Adrenal gland (tissue), 12 donors: ENCODE results near the gene AP4B1. TPM values are rescaled to one million over a fixed set of nuclear protein-coding genes. Genes with fewer than 3 reads are reported as not detected.
"Not testable (repeated sequence)": the region's sequence is repeated elsewhere in the genome, so short reads cannot be mapped to it uniquely, and the experiment has no call there.

Experiments
- DNase-seq, 7 donors: peaks; one replicate each; pipeline ENCODE4 v3.0.0-alpha.2; 2019 to 2020
- H3K27ac ChIP-seq, 5 donors: fragments of 200-600 bp; sonication (generic) in 4 of 5; 1 replicate in 3 of 5; 2 replicates in 2 of 5; pipeline versions ENCODE4 v1.5.1 to v1.8.0; 2016 to 2020; ENCODE audit warnings: mild to moderate bottlenecking in 1 of 5
- H3K27me3 ChIP-seq: fragments of 200-600 bp; 2 replicates; pipeline ENCODE4 v1.8.0; 2021
- H3K36me3 ChIP-seq, 2 donors: fragments of 200-600 bp; replicated peaks in 1 of 2; 1 replicate in 1 of 2; 2 replicates in 1 of 2; pipeline versions ENCODE4 v1.5.1 to v1.8.0; 2018 to 2022
- H3K4me1 ChIP-seq, 2 donors: fragments of 200-600 bp; replicated peaks in 1 of 2; 1 replicate in 1 of 2; 2 replicates in 1 of 2; pipeline versions ENCODE4 v1.5.1 to v1.8.0; 2018 to 2021
- H3K4me3 ChIP-seq, 4 donors: fragments of 200-600 bp; sonication (generic) in 3 of 4; one replicate each; pipeline ENCODE4 v1.5.1; 2016 to 2018
- H3K9me3 ChIP-seq, 3 donors: fragments of 200-600 bp; sonication (generic) in 1 of 3; replicated peaks in 1 of 3; 1 replicate in 2 of 3; 2 replicates in 1 of 3; pipeline versions ENCODE4 v1.5.1 to v1.8.0; 2016 to 2021
- CTCF ChIP-seq, 6 experiments: fragments of 450-650 bp in 4 of 6; fragments of 200-600 bp in 2 of 6; sonication (generic) in 1 of 6; IDR thresholded peaks; 1 replicate in 5 of 6; 2 replicates in 1 of 6; pipeline versions ENCODE4 v1.5.1 to v1.8.0; 2016 to 2021; ENCODE audit warnings: antibody characterized with exemption in 6 of 6, mild to moderate bottlenecking in 2 of 6, moderate library complexity in 1 of 6
- POLR2A ChIP-seq, 2 donors: fragments of 450-650 bp; IDR thresholded peaks; one replicate each; pipeline ENCODE4 v1.6.1; 2017; ENCODE audit warnings: antibody characterized with exemption in 2 of 2, mild to moderate bottlenecking in 2 of 2, moderate library complexity in 1 of 2
- WGBS, 4 donors: extraction: QIAGEN DNeasy Blood & Tissue Kit in 2 of 4; methylation state at CpG; one replicate each; pipeline versions ENCODE4 v1.1.5 to v1.1.7; 2013 to 2017; 5-methylcytosine and 5-hydroxymethylcytosine counted together
- intact Hi-C, 2 donors: fragments of 100-400 bp; cut with DNase I; formaldehyde crosslinking; loops; one replicate each; pipeline versions ENCODE4 v1.14.1 to v1.15.0; 2022 to 2023
- polyA plus RNA-seq, 3 donors: library from polyadenylated mRNA; stranded (reverse); fragments of 200-250 nt in 2 of 3; fragments of 350-450 nt in 1 of 3; fragmentation: Illumina TruSeq in 1 of 3; extraction: RNeasy Lipid Tissue Mini Kit (QIAGEN cat#74804) in 1 of 3; gene quantifications; one replicate each; pipeline ENCODE4 v1.2.3, GENCODE V29; 2013 to 2014
- total RNA-seq, 9 donors: library from RNA; depleted of rRNA in 4 of 9; stranded (reverse); fragments of >200 nt in 4 of 9; fragments of 120-200 nt in 1 of 9; fragmentation: NEBNext Ultra II Directional in 1 of 9; extraction: Animal tissue kit (Norgen Biotek cat#: 25700) in 1 of 9; gene quantifications; one replicate each; pipeline versions ENCODE4 v1.1.0 to v1.2.4, GENCODE V29; 2013 to 2023
- donor health status: healthy with polysubstance abuse.
- donor health status: Bipolar disorder and iron deficiency.
- donor health status: DM: yes; HTN: yes; CAD: no.
- donor health status: DM: no; HTN: no; CAD: no.
- donor health status: DM: no; HTN: no; CAD: no.
- donor health status: DM: yes; HTN: yes; CAD: no.

The AP4B1 gene
- total and polyA plus RNA-seq, 12 donors: 9.8 to 24.7 (median 15.9) TPM

GRCh38 chr1:113949007-113949406, 44.4 kb upstream of the AP4B1 start:
- TF ChIP-seq CTCF (IDR thresholded peaks at IDR 0.05) (peak; percentile 12 to 51 (median 38)), POLR2A (IDR thresholded peaks at IDR 0.05) (no peak)
- H3K4me1 ChIP-seq: peaks cover 37 to 51% of the 10 kb centered on the region in 2 donors
- peak overlapping the region in 3 of 5 donors; percentile 43 to 61 (median 59) for H3K27ac ChIP-seq
- no peaks in the 10 kb centered on the region for H3K9me3 ChIP-seq
- H3K4me3 ChIP-seq: no peak overlapping the region
- peak in 2 of 7 donors; percentile 28 to 38 for DNase-seq
- WGBS, 4 donors: 68 to 77% (median 73%) methylated on average over 5 of the region's 5 CpGs
- intact Hi-C loops: no loop called here
- no peaks in the 10 kb centered on the region for H3K27me3 ChIP-seq
- no peaks in the 10 kb centered on the region for H3K36me3 ChIP-seq

DNA sequence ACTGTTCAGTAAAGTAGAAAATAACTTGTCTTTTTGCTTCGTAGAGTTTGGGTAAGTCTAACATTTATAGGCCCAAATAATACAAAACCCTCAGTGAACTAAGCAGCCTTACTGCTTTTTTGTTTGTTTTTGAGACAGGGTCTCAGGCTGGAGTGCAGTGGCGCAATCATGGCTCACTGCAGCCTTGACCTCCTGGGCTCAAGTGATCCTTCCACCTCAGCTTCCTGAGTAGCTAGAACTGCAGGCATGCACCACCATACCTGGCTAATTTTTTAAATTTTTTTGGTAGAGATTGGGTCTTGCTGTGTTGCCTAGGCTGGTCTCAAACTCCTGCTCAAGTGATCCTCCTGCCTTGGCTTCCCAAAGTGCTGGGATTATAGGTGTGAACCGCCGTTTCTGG, 43.6 kb upstream of the AP4B1 start:
- peak in 1 of 7 donors; percentile 32 for DNase-seq
- peaks cover 37 to 51% of the 10 kb centered on the region in 2 donors for H3K4me1 ChIP-seq
- peak overlapping the region in 3 of 5 donors; percentile 59 to 63 (median 61) for H3K27ac ChIP-seq
- H3K27me3 ChIP-seq, H3K4me3 ChIP-seq, intact Hi-C loops, H3K36me3 ChIP-seq, H3K9me3 ChIP-seq: not testable (repeated sequence)
- WGBS, 4 donors: 44 to 60% (median 53%) methylated on average over 4 of the region's 4 CpGs

DNA sequence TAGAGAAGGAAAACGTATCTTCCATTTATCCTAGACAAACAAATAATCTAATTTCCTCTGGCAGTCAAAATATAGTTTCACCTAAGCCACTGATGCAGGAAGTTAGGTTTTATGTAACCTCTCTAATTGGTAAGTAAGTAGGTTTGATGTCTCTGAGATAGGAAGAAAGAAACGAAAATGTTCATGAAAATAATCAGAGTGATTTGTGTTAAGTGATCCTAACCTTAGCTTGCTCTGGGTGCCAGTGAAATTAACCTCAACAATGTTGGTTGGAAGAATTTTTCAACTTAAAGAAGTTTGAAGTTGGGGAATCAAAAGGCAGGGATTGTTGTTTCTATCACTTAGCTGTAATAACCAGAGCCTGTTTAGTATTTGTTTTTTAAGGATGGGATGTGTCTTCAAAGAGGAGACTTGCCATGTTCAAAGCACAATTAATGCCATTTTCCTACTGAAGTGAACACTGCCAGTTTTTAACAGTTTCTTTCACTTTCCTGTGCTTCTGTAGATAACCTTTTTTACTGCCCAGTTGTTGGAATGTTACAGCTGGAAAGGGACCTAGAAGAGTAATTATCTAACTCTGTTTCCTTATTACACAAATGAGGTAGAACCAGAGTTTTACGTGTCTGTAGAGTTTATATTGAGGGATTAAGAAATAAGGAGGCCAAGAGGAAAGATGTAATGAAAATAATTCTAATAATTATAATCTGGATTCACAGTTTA, 42.9 kb upstream of the AP4B1 start:
- Histone ChIP-seq H3K36me3 (no peaks in the 10 kb centered on the region), H3K4me1 (peaks cover 37 to 47% of the 10 kb centered on the region in 2 donors), H3K4me3 (no peak overlapping the region), H3K9me3 (no peaks in the 10 kb centered on the region), H3K27ac (peak overlapping the region; percentile 1 to 63 (median 59)), H3K27me3 (no peaks in the 10 kb centered on the region)
- TF ChIP-seq CTCF (IDR thresholded peaks at IDR 0.05): no peak
- no peak for DNase-seq
- intact Hi-C loops: no loop called here
- WGBS, 4 donors: 9 to 14% (median 12%) methylated on average over 3 of the region's 3 CpGs

DNA sequence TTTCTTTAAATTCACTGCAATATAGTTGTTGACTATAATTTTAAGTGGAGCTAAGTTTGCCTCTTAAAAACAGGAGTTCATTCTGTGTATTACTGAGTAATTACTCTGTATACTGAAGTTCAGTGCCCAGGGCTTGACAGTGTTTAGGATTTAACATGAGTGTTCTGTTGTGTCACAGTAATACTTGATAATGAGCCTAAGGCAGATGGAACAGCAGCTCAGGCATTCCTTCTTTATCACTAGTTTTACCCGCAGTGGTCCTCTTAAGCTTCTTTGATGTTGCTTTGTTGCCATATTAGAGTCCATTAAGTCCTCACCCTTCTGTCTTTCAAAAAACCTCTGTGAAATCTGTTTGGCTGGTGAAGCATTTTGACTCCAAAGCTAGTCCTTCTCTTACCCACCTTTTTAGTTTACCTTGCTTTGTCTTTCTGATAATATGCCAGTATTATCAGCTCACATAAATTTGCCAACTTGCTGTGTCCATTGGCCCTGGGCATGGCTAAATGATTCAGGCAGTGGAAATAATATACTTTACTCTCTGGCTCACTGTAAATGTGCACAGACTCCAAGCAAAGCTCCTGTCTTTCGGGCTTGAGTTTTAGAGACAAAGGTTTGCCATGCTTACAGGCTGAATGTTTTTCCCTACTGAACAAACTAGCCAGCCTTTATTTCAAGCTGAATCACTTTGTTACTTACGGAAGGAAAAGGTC, 42.2 kb upstream of the AP4B1 start:
- peaks cover 37 to 41% of the 10 kb centered on the region in 2 donors for H3K4me1 ChIP-seq
- 16 to 27% (median 23%) methylated on average over 3 of the region's 3 CpGs for WGBS, 4 donors
- no peaks in the 10 kb centered on the region for H3K9me3 ChIP-seq
- no peak overlapping the region for H3K4me3 ChIP-seq
- intact Hi-C loops: no loop called here
- H3K27me3 ChIP-seq: no peaks in the 10 kb centered on the region
- DNase-seq: no peak
- H3K36me3 ChIP-seq: no peaks in the 10 kb centered on the region
- TF ChIP-seq CTCF (IDR thresholded peaks at IDR 0.05) (no peak), POLR2A (IDR thresholded peaks at IDR 0.05) (no peak)
- H3K27ac ChIP-seq: peak overlapping the region in 4 of 5 donors; percentile 1 to 63 (median 60)
